ENCODE results near the gene RBP5.

- TF ChIP-seq CTCF (conservative IDR thresholded peaks at IDR 0.05 in 1 of 2, IDR thresholded peaks at IDR 0.05 in 1 of 2; ENCODE audit: low read depth in 1 of 2, low read length in 2 of 2) (peak in 1 of 2 donors; percentile 4), EZH2 (IDR thresholded peaks at IDR 0.05; ENCODE audit: low read length, missing control alignments) (peak; percentile 16)
Measured at GRCh38 chr12:7130701-7131501, 2.2 kb upstream of the RBP5 start.

All from fibroblast of lung (primary cell).